ENCODE results near the gene COL3A1.

- no peak for TF ChIP-seq CTCF (IDR thresholded peaks at IDR 0.05)
- TF ChIP-seq EZH2 (IDR thresholded peaks at IDR 0.05), result no peak
Observed at GRCh38 chr2:189016311-189016861, 42.2 kb downstream of the COL3A1 start.
